ENCODE measurements around the gene ECE2.

The ECE2 gene

GRCh38 chr3:184242297-184242685 lies 33.5 kb upstream of the ECE2 start:
- DNase-seq (ENCODE audit: low spot score): no peak
- POLR2A ChIA-PET (ENCODE audit: low non-redundant PET): interaction anchor here (0.6 to 0.7 kb wide), 2 partner anchors 17 to 347 kb away, joined by 3 read pairs; no protein-coding TSS in a partner anchor
- H3K27ac ChIP-seq: peak overlapping the region; percentile 47
- CTCF ChIA-PET: interaction anchor here (0.6 to 4.6 kb wide), 7 partner anchors 14 to 346 kb away, joined by 3 to 40 read pairs (median 4); partner anchors contain the start of gene VWA5B2
- TF ChIP-seq, protein P1, sequence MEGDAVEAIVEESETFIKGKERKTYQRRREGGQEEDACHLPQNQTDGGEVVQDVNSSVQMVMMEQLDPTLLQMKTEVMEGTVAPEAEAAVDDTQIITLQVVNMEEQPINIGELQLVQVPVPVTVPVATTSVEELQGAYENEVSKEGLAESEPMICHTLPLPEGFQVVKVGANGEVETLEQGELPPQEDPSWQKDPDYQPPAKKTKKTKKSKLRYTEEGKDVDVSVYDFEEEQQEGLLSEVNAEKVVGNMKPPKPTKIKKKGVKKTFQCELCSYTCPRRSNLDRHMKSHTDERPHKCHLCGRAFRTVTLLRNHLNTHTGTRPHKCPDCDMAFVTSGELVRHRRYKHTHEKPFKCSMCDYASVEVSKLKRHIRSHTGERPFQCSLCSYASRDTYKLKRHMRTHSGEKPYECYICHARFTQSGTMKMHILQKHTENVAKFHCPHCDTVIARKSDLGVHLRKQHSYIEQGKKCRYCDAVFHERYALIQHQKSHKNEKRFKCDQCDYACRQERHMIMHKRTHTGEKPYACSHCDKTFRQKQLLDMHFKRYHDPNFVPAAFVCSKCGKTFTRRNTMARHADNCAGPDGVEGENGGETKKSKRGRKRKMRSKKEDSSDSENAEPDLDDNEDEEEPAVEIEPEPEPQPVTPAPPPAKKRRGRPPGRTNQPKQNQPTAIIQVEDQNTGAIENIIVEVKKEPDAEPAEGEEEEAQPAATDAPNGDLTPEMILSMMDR (conservative IDR thresholded peaks at IDR 0.05; ENCODE audit: low read depth): no peak

DNA sequence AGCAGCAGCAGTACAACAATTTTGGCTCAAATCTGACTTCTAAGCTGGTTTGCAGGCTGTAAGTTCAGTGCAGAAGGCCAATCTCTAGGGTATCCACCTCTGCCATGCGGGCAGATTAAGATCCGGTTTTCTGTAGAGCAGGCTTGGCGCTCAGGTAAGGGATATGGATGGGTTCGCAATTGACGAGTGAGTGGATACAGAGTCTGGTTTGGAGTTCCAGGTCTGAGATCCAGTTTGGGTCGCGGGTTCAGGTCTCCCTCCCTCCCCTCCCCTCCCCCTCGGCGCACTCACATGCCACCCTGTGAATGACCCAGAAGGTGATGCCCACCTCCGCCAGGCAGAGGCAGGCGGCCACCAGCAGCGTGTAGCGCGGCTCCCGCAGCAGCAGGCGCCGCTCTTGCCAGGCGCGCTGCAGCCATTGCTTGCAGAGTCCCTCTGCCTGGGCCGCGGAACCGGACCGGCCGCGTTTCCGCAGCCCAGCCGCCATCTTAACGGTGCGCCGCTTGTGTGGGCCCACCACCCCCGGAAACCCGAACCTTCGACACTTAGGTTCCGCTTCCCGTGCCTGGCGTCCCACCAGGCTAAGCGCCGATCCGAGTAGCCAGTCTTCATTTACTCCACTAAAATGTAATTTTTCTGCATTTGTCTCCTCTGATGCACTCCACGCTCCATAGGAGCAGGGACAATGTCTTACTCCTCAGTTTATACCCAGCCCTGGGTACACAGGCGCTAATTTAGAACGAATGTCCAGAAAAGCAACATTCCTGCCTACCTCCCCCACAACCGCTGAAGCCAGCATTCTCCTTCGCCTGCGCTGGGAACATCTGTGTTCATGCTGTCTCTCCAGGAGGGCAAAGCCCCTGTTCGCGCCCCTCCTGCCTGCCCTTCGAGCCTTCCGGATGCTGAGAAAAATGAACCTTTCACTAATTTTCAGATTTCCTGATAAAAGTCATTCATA lies 27.1 kb upstream of the ECE2 start, which contains the start of gene ALG3:
ALG3 (minus strand) TSS at position 509 of the 958 bp plus-strand sequence; CDS start at position 487, 22 bp downstream.
- H3K27ac ChIP-seq: peak within 1 kb of the TSS; percentile 95
- POLR2A ChIA-PET (ENCODE audit: low non-redundant PET): no interaction called here
- peak; percentile 74 for DNase-seq (ENCODE audit: low spot score)
- TF ChIP-seq, protein P1 (conservative IDR thresholded peaks at IDR 0.05; ENCODE audit: low read depth): no peak
- CTCF ChIA-PET: interaction anchor here (1.4 kb wide), 1 partner anchor 12 kb away, joined by 11 read pairs; no protein-coding TSS in a partner anchor

GRCh38 chr3:184249412-184250166 lies 26.2 kb upstream of the ECE2 start, which contains the start of gene EEF1AKMT4:
EEF1AKMT4 (plus strand) TSS chr3:184249672; CDS start chr3:184249695, 23 bp downstream.
- POLR2A ChIA-PET (ENCODE audit: low non-redundant PET): no interaction called here
- CTCF ChIA-PET: interaction anchor here (0.6 to 1.4 kb wide), 20 partner anchors 9 to 354 kb away, joined by 3 to 11 read pairs (median 4); no protein-coding TSS in a partner anchor
- TF ChIP-seq, protein P1 (conservative IDR thresholded peaks at IDR 0.05; ENCODE audit: low read depth): peak; percentile 48
- peak; percentile 95 for DNase-seq (ENCODE audit: low spot score)
- H3K27ac ChIP-seq: peak within 1 kb of the TSS; percentile 95

GRCh38 chr3:184250167-184250828 lies 25.5 kb upstream of the ECE2 start:
- DNase-seq (ENCODE audit: low spot score): peak; percentile 87
- ChIA-PET CTCF (interaction anchor here (0.6 to 1.4 kb wide), 19 partner anchors 8 to 355 kb away, joined by 3 to 11 read pairs (median 4); no protein-coding TSS in a partner anchor), POLR2A (ENCODE audit: low non-redundant PET) (no interaction called here)
- TF ChIP-seq, protein P1 (conservative IDR thresholded peaks at IDR 0.05; ENCODE audit: low read depth): peak; percentile 89
- H3K27ac ChIP-seq: peak overlapping the region; percentile 95

- DNase-seq (ENCODE audit: low spot score): no peak
- POLR2A ChIA-PET (ENCODE audit: low non-redundant PET): no interaction called here
- no peak overlapping the region for H3K27ac ChIP-seq
- TF ChIP-seq, protein P1 (conservative IDR thresholded peaks at IDR 0.05; ENCODE audit: low read depth): no peak
- CTCF ChIA-PET: interaction anchor here (0.5 to 1.8 kb wide), 4 partner anchors 11 to 237 kb away, joined by 3 to 8 read pairs (median 4); no protein-coding TSS in a partner anchor
Observed at GRCh38 chr3:184255291-184256039, 20.4 kb upstream of the ECE2 start.

Measured in RWPE1 (cell line).